Small intestine (tissue), 7 donors: Measurements from ENCODE around the gene NRL. TPM values are rescaled to one million over a fixed set of nuclear protein-coding genes. Genes with fewer than 3 reads are reported as not detected.

ENCODE experiments used
- DNase-seq, 2 donors: peaks; one replicate each; pipeline versions ENCODE4 v3.0.0 to v3.0.0-alpha.2; 2013
- FAIRE-seq: peaks from 2 replicates; lab custom pipeline; 2012; peaks lifted over from hg19 to GRCh38; lab: Jason Lieb, UNC
- H3K27ac ChIP-seq, 3 donors: one replicate each; pipeline ENCODE4 v1.5.1; 2013; ENCODE audit warnings: low read length in 2 of 3, mild to moderate bottlenecking in 2 of 3, control low read depth in 1 of 3, inconsistent platforms in 1 of 3, low read depth in 1 of 3, moderate library complexity in 1 of 3
- H3K27me3 ChIP-seq, 3 donors: one replicate each; pipeline ENCODE4 v1.6.1; 2013; ENCODE audit warnings: low read length in 3 of 3, inconsistent platforms in 1 of 3; ENCODE audit not compliant: control insufficient read depth in 3 of 3, insufficient read depth in 3 of 3
- H3K36me3 ChIP-seq, 3 donors: one replicate each; pipeline ENCODE4 v1.6.1; 2013; ENCODE audit warnings: low read length in 3 of 3, inconsistent platforms in 1 of 3, low read depth in 1 of 3, mild to moderate bottlenecking in 1 of 3, moderate library complexity in 1 of 3; ENCODE audit not compliant: control insufficient read depth in 3 of 3, insufficient read depth in 2 of 3
- H3K4me1 ChIP-seq, 3 donors: one replicate each; pipeline ENCODE4 v1.6.1; 2013; ENCODE audit warnings: low read length in 2 of 3, inconsistent platforms in 1 of 3, low read depth in 1 of 3, mild to moderate bottlenecking in 1 of 3, moderate library complexity in 1 of 3; ENCODE audit not compliant: control insufficient read depth in 3 of 3, insufficient read depth in 2 of 3
- H3K4me3 ChIP-seq, 3 donors: one replicate each; pipeline ENCODE4 v1.5.1; 2013; ENCODE audit warnings: low read length in 3 of 3, control low read depth in 1 of 3, inconsistent platforms in 1 of 3, low read depth in 1 of 3, mild to moderate bottlenecking in 1 of 3, moderate library complexity in 1 of 3
- H3K9me3 ChIP-seq, 2 donors: one replicate each; pipeline ENCODE4 v1.6.1; 2013; ENCODE audit warnings: low read depth in 1 of 2, low read length in 1 of 2; ENCODE audit not compliant: control insufficient read depth in 2 of 2, insufficient read depth in 1 of 2
- WGBS, 3 donors: extraction: QIAGEN DNeasy Blood & Tissue Kit; methylation state at CpG; one replicate each; pipeline ENCODE4 v1.1.7; 2013; 5-methylcytosine and 5-hydroxymethylcytosine counted together
- polyA plus RNA-seq, 4 donors: library from polyadenylated mRNA; stranded (reverse) in 3 of 4; unstranded in 1 of 4; fragments of 200-250 nt in 3 of 4; fragments of 120-200 nt in 1 of 4; gene quantifications; one replicate each; pipeline versions ENCODE4 v1.2.1 to v1.2.3, GENCODE V29; 2013
- donor health status: healthy with polysubstance abuse.
- donor health status: control.
- donor health status: control.
- donor health status: Bipolar disorder and iron deficiency.
- donor health status: healthy.

The NRL gene
- polyA plus RNA-seq, 4 donors: 1.5 to 4.0 (median 2.7) TPM

GRCh38 chr14:24132976-24133375, 18.2 kb upstream of the NRL start:
- H3K36me3 ChIP-seq: peaks cover 0 to 32% (median 6%) of the 10 kb centered on the region in 3 donors
- H3K4me1 ChIP-seq: peaks cover 0 to 24% (median 8%) of the 10 kb centered on the region in 3 donors
- WGBS, 3 donors: 91 to 95% (median 94%) methylated on average over 2 of the region's 2 CpGs
- no peaks in the 10 kb centered on the region for H3K9me3 ChIP-seq
- no peak for DNase-seq
- no peak overlapping the region for H3K4me3 ChIP-seq
- no peaks in the 10 kb centered on the region for H3K27me3 ChIP-seq
- no peak overlapping the region for H3K27ac ChIP-seq
- no peak for FAIRE-seq

- WGBS, 3 donors: 67 to 71% (median 68%) methylated on average over 19 to 24 of the region's 24 CpGs
- Histone ChIP-seq H3K4me3 (no peak overlapping the region), H3K27ac (no peak overlapping the region), H3K4me1 (peaks cover 0 to 16% (median under 1%) of the 10 kb centered on the region in 3 donors), H3K36me3 (peaks cover 0 to 24% (median 1%) of the 10 kb centered on the region in 3 donors), H3K27me3 (no peaks in the 10 kb centered on the region), H3K9me3 (no peaks in the 10 kb centered on the region)
- FAIRE-seq (no peak), DNase-seq (no peak)
Measured at GRCh38 chr14:24132061-24132685, 17.4 kb upstream of the NRL start.

- H3K27ac ChIP-seq: peak overlapping the region in 1 of 3 donors; percentile 28
- FAIRE-seq: no peak
Measured at GRCh38 chr14:24131549-24131966, 16.8 kb upstream of the NRL start.

GRCh38 chr14:24130717-24131548, 16.2 kb upstream of the NRL start:
- Histone ChIP-seq H3K4me1 (peaks cover 0 to 11% (median 0%) of the 10 kb centered on the region in 3 donors), H3K4me3 (no peak overlapping the region), H3K36me3 (peaks cover 0 to 19% (median 0%) of the 10 kb centered on the region in 3 donors), H3K27me3 (no peaks in the 10 kb centered on the region), H3K9me3 (no peaks in the 10 kb centered on the region), H3K27ac (peak overlapping the region in 1 of 3 donors; percentile 8)
- FAIRE-seq (no peak), DNase-seq (no peak)
- 50 to 60% (median 59%) methylated on average over 7 of the region's 7 CpGs for WGBS, 3 donors

More at GRCh38 chr14:24131549-24131966, 16.8 kb upstream of the NRL start:
- peaks cover 0 to 18% (median 0%) of the 10 kb centered on the region in 3 donors for H3K36me3 ChIP-seq
- H3K4me1 ChIP-seq: peaks cover 0 to 11% (median 0%) of the 10 kb centered on the region in 3 donors
- WGBS, 3 donors: 82 to 87% (median 83%) methylated on average over 15 of the region's 15 CpGs
- DNase-seq: no peak
- H3K9me3 ChIP-seq: no peaks in the 10 kb centered on the region
- H3K27me3 ChIP-seq: no peaks in the 10 kb centered on the region
- H3K4me3 ChIP-seq: no peak overlapping the region

- FAIRE-seq (no peak), DNase-seq (no peak)
- Histone ChIP-seq H3K9me3 (no peaks in the 10 kb centered on the region), H3K4me1 (peaks cover 0 to 7% (median 0%) of the 10 kb centered on the region in 3 donors), H3K27ac (peak within 1 kb of the TSS in 1 of 3 donors; percentile 8), H3K27me3 (no peaks in the 10 kb centered on the region), H3K36me3 (peaks cover 0 to 19% (median 0%) of the 10 kb centered on the region in 3 donors), H3K4me3 (no peak within 1 kb of the TSS)
- WGBS, 3 donors: 91 to 95% (median 94%) methylated on average over 5 of the region's 5 CpGs
Measured at GRCh38 chr14:24130380-24130716, 15.6 kb upstream of the NRL start, which contains the start of gene FITM1. Gene FITM1 (plus strand): TSS chr14:24130659. CDS start chr14:24131564, 905 bp downstream.

GRCh38 chr14:24129410-24129998, 14.8 kb upstream of the NRL start:
- 94 to 97% (median 96%) methylated on average over 8 of the region's 8 CpGs for WGBS, 3 donors
- DNase-seq (no peak), FAIRE-seq (no peak)
- Histone ChIP-seq H3K9me3 (no peaks in the 10 kb centered on the region), H3K4me3 (no peak overlapping the region), H3K27me3 (no peaks in the 10 kb centered on the region), H3K27ac (no peak overlapping the region), H3K4me1 (peaks cover 0 to 5% (median 0%) of the 10 kb centered on the region in 3 donors), H3K36me3 (peaks cover 0 to 20% (median 0%) of the 10 kb centered on the region in 3 donors)

GRCh38 chr14:24127673-24128072, 12.9 kb upstream of the NRL start:
- peaks cover 0 to 36% (median 7%) of the 10 kb centered on the region in 3 donors for H3K36me3 ChIP-seq
- no peak for DNase-seq
- no peak for FAIRE-seq
- H3K27me3 ChIP-seq: no peaks in the 10 kb centered on the region
- no peak overlapping the region for H3K27ac ChIP-seq
- WGBS, 3 donors: 87 to 97% (median 88%) methylated on average over 2 of the region's 2 CpGs
- H3K4me3 ChIP-seq: no peak overlapping the region
- peaks cover 0 to 5% (median 0%) of the 10 kb centered on the region in 3 donors for H3K4me1 ChIP-seq
- H3K9me3 ChIP-seq: no peaks in the 10 kb centered on the region

GRCh38 chr14:24126939-24127338, 12.2 kb upstream of the NRL start:
- DNase-seq (no peak), FAIRE-seq (no peak)
- H3K27ac ChIP-seq: no peak overlapping the region
- H3K9me3 ChIP-seq: no peaks in the 10 kb centered on the region
- no peak overlapping the region for H3K4me3 ChIP-seq
- H3K4me1 ChIP-seq: peaks cover 0 to 5% (median 0%) of the 10 kb centered on the region in 3 donors
- peaks cover 0 to 36% (median 9%) of the 10 kb centered on the region in 3 donors for H3K36me3 ChIP-seq
- no peaks in the 10 kb centered on the region for H3K27me3 ChIP-seq
